Kidney (tissue), 14 donors: ENCODE measurements around the gene PCDHA1. TPM values are rescaled to one million over a fixed set of nuclear protein-coding genes. Genes with fewer than 3 reads are reported as not detected.
"Not testable (repeated sequence)": the region's sequence is repeated elsewhere in the genome, so short reads cannot be mapped to it uniquely, and the experiment has no call there.

Experiments
- DNase-seq, 5 donors: peaks; one replicate each; pipeline ENCODE4 v3.0.0-alpha.2; 2013 to 2020
- FAIRE-seq: peaks from 2 replicates; lab custom pipeline; 2012; peaks lifted over from hg19 to GRCh38; lab: Jason Lieb, UNC
- H3K27ac ChIP-seq, 2 donors: one replicate each; pipeline ENCODE4 v1.7.0; 2013; ENCODE audit warnings: low read depth in 2 of 2, low read length in 2 of 2, inconsistent platforms in 1 of 2
- H3K27me3 ChIP-seq: one replicate; pipeline ENCODE4 v1.7.1; 2013; ENCODE audit warnings: low read length, inconsistent platforms; ENCODE audit not compliant: control insufficient read depth, insufficient read depth
- H3K36me3 ChIP-seq, 3 donors: one replicate each; pipeline versions ENCODE4 v1.7.0 to v1.7.1; 2013; ENCODE audit warnings: low read length in 3 of 3, control low read depth in 1 of 3, inconsistent platforms in 1 of 3; ENCODE audit not compliant: insufficient read depth in 3 of 3, control insufficient read depth in 2 of 3
- H3K4me1 ChIP-seq, 3 donors: one replicate each; pipeline versions ENCODE4 v1.7.0 to v1.7.1; 2013; ENCODE audit warnings: low read length in 3 of 3, inconsistent platforms in 1 of 3, low read depth in 1 of 3; ENCODE audit not compliant: control insufficient read depth in 2 of 3, insufficient read depth in 2 of 3
- H3K4me3 ChIP-seq, 3 donors: one replicate each; pipeline versions ENCODE4 v1.7.0 to v1.8.1; 2013; ENCODE audit warnings: low read length in 3 of 3, control low read depth in 1 of 3, inconsistent platforms in 1 of 3
- H3K9ac ChIP-seq, 3 donors: one replicate each; pipeline versions ENCODE4 v1.7.0 to v1.7.1; 2013; ENCODE audit warnings: low read length in 3 of 3, control low read depth in 1 of 3, inconsistent platforms in 1 of 3
- H3K9me3 ChIP-seq, 3 donors: one replicate each; pipeline versions ENCODE4 v1.7.0 to v1.7.1; 2013; ENCODE audit warnings: low read length in 3 of 3, control low read depth in 1 of 3, inconsistent platforms in 1 of 3; ENCODE audit not compliant: control insufficient read depth in 2 of 3, insufficient read depth in 1 of 3
- intact Hi-C: fragments of 100-400 bp; cut with DNase I; formaldehyde crosslinking; loops from one replicate; pipeline ENCODE4 v1.11.1; 2022
- polyA plus RNA-seq: library from polyadenylated mRNA; stranded (reverse); fragments of 350-450 nt; fragmentation: Illumina TruSeq; extraction: RNeasy Lipid Tissue Mini Kit (QIAGEN cat#74804); gene quantifications from one replicate; pipeline ENCODE4 v1.2.3, GENCODE V29; 2014; ENCODE audit warnings: low read depth, low replicate concordance; ENCODE audit not compliant: insufficient read depth
- total RNA-seq: library from RNA; stranded (reverse); fragmentation: NEBNext Ultra II Directional; extraction: Animal tissue kit (Norgen Biotek cat#: 25700); gene quantifications from one replicate; pipeline ENCODE4 v1.2.1, GENCODE V29; 2021
- TF ChIP-seq, protein P1 (sequence below): IDR thresholded peaks from 3 replicates; pipeline ENCODE4 v1.5.1; 2012; ENCODE audit warnings: mild to moderate bottlenecking, moderate library complexity, borderline replicate concordance; ENCODE audit not compliant: insufficient read depth; ENCODE audit errors: extremely low read depth
- donor health status: control.
- donor health status: control.
- donor health status: control.
- donor health status: control.
- donor health status: control.
- donor health status: DM: yes; HTN: yes; CAD: no.
- donor health status: Normal renal cell carcinoma (clear cell type).

The PCDHA1 gene
- total and polyA plus RNA-seq, 2 donors from 2014 or later: 0.13 TPM; not detected in 1

DNA sequence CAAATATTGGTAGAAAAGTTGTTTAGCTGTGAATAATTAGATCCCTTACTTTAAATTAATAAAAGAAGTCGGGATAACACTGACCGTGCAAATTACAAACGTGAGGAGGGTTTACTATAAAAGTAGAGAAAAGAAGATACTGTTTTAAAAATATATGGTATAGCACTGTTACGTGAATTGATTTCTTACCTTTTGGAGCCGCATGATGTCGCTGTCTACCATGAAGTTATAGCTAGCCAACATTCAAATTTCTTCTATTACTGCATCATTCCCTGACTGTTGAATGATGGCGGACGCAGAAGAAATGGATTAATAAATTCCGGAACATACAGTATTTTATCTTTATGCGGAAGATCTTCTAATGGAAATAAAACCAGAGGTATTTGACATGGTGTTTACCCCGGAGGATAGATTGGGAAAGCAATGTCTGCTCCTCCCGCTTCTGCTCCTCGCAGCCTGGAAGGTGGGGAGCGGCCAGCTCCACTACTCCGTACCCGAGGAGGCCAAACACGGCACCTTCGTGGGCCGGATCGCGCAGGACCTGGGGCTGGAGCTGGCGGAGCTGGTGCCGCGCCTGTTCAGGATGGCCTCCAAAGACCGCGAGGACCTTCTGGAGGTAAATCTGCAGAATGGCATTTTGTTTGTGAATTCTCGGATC lies 41.9 kb downstream of the PCDHA1 start, which contains the start of gene PCDHA6:
Gene PCDHA6, plus strand, starts transcription at position 257 of the 658 bp plus-strand sequence. Its CDS starts 132 bp downstream, at position 389.
- H3K9ac ChIP-seq: no peak within 1 kb of the TSS
- no peak for FAIRE-seq
- TF ChIP-seq, protein P1, sequence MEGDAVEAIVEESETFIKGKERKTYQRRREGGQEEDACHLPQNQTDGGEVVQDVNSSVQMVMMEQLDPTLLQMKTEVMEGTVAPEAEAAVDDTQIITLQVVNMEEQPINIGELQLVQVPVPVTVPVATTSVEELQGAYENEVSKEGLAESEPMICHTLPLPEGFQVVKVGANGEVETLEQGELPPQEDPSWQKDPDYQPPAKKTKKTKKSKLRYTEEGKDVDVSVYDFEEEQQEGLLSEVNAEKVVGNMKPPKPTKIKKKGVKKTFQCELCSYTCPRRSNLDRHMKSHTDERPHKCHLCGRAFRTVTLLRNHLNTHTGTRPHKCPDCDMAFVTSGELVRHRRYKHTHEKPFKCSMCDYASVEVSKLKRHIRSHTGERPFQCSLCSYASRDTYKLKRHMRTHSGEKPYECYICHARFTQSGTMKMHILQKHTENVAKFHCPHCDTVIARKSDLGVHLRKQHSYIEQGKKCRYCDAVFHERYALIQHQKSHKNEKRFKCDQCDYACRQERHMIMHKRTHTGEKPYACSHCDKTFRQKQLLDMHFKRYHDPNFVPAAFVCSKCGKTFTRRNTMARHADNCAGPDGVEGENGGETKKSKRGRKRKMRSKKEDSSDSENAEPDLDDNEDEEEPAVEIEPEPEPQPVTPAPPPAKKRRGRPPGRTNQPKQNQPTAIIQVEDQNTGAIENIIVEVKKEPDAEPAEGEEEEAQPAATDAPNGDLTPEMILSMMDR: no peak
- no peaks in the 10 kb centered on the region for H3K9me3 ChIP-seq
- H3K27me3 ChIP-seq: no peaks in the 10 kb centered on the region
- H3K36me3 ChIP-seq: no peaks in the 10 kb centered on the region
- H3K4me1 ChIP-seq: no peaks in the 10 kb centered on the region
- intact Hi-C loops: no loop called here
- peak within 1 kb of the TSS in 2 of 3 donors; percentile 7 to 39 for H3K4me3 ChIP-seq
- peak in 1 of 5 donors; percentile 5 for DNase-seq
- no peak within 1 kb of the TSS for H3K27ac ChIP-seq

DNA sequence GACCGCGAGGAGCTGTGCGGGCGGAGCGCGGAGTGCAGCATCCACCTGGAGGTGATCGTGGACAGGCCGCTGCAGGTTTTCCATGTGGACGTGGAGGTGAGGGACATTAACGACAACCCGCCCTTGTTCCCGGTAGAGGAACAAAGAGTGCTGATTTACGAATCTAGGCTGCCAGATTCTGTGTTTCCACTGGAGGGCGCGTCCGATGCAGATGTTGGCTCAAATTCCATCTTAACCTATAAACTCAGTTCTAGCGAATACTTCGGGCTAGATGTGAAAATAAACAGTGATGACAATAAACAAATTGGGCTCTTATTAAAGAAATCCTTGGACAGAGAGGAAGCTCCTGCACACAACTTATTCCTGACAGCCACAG lies 42.4 kb downstream of the PCDHA1 start:
- intact Hi-C loops: no loop called here
- Histone ChIP-seq H3K27me3 (no peaks in the 10 kb centered on the region), H3K27ac (no peak overlapping the region), H3K4me1 (no peaks in the 10 kb centered on the region), H3K36me3 (no peaks in the 10 kb centered on the region), H3K9me3 (no peaks in the 10 kb centered on the region), H3K4me3 (peak overlapping the region in 2 of 3 donors; percentile 7 to 39), H3K9ac (no peak overlapping the region)
- FAIRE-seq (no peak), DNase-seq (no peak)
- TF ChIP-seq, protein P1: no peak

GRCh38 chr5:140829511-140830501 lies 43.9 kb downstream of the PCDHA1 start:
- H3K9me3 ChIP-seq, intact Hi-C loops, H3K27me3 ChIP-seq, DNase-seq, H3K9ac ChIP-seq, H3K36me3 ChIP-seq, H3K27ac ChIP-seq, H3K4me3 ChIP-seq, FAIRE-seq, H3K4me1 ChIP-seq: not testable (repeated sequence)

GRCh38 chr5:140833993-140834392 lies 48.1 kb downstream of the PCDHA1 start, which contains the start of gene PCDHA7:
Gene PCDHA7 (plus strand): TSS chr5:140834269. CDS start chr5:140834384, 115 bp downstream.
- Histone ChIP-seq H3K27ac (no peak within 1 kb of the TSS), H3K4me1 (no peaks in the 10 kb centered on the region), H3K36me3 (no peaks in the 10 kb centered on the region), H3K4me3 (peak within 1 kb of the TSS in 2 of 3 donors; percentile 2 to 22), H3K9ac (no peak within 1 kb of the TSS), H3K27me3 (no peaks in the 10 kb centered on the region), H3K9me3 (peaks cover 0 to 13% (median 8%) of the 10 kb centered on the region in 3 donors)
- peak in 1 of 5 donors; percentile 4 for DNase-seq
- intact Hi-C loops: no loop called here
- no peak for FAIRE-seq
- TF ChIP-seq, protein P1: no peak

DNA sequence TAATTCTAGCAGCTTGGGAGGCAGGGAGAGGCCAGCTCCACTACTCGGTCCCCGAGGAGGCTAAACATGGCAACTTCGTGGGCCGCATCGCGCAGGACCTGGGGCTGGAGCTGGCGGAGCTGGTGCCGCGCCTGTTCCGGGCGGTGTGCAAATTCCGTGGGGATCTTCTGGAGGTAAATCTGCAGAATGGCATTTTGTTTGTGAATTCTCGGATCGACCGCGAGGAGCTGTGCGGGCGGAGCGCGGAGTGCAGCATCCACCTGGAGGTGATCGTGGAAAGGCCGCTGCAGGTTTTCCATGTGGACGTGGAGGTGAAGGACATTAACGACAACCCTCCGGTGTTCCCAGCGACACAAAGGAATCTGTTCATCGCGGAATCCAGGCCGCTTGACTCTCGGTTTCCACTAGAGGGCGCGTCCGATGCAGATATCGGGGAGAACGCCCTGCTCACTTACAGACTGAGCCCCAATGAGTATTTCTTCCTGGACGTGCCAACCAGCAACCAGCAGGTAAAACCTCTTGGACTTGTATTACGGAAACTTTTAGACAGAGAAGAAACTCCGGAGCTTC lies 48.6 kb downstream of the PCDHA1 start:
- intact Hi-C loops, H3K27me3 ChIP-seq, FAIRE-seq, H3K36me3 ChIP-seq, H3K9ac ChIP-seq, H3K4me1 ChIP-seq, DNase-seq, H3K27ac ChIP-seq: not testable (repeated sequence)
- Histone ChIP-seq H3K9me3 (peaks cover 0 to 13% (median 8%) of the 10 kb centered on the region in 3 donors), H3K4me3 (peak overlapping the region in 2 of 3 donors; percentile 2 to 22)
